Activated CD8-positive, alpha-beta T cell treated with anti-CD3 and anti-CD28 coated beads for 36 hours (primary cell): ENCODE results near the gene AACS. TPM values are rescaled to one million over a fixed set of nuclear protein-coding genes. Genes with fewer than 3 reads are reported as not detected.

Source experiments
- ATAC-seq: fragments of 200-7000 bp; cut with Tn5 transposase; one replicate; pipeline ENCODE4 v1.10.0; 2021; ENCODE audit warnings: mild to moderate bottlenecking, moderate library complexity
- CTCF ChIA-PET: fragments of 350-600 bp; sonication (Branson Sonifier 250); formaldehyde crosslinking; loops from one replicate; lab custom pipeline; 2021; ENCODE audit warnings: antibody characterized with exemption; lab: Charles Lee
- POLR2A ChIA-PET: fragments of 350-600 bp; sonication (Branson Sonifier 250); formaldehyde crosslinking; loops from one replicate; lab custom pipeline; 2021; ENCODE audit warnings: antibody characterized with exemption; lab: Charles Lee
- DNase-seq: peaks from one replicate; pipeline ENCODE4 v3.0.0-alpha.2; 2020
- H3K27ac Mint-ChIP-seq: one replicate; pipeline ENCODE4 v1.8.0; 2021; ENCODE audit warnings: mild to moderate bottlenecking, mixed read lengths
- H3K27me3 Mint-ChIP-seq: one replicate; pipeline ENCODE4 v1.8.0; 2021; ENCODE audit warnings: mixed read lengths
- H3K36me3 Mint-ChIP-seq: one replicate; pipeline ENCODE4 v1.8.0; 2021; ENCODE audit warnings: low read depth, mixed read lengths
- H3K4me1 Mint-ChIP-seq: one replicate; pipeline ENCODE4 v1.8.0; 2021; ENCODE audit warnings: low read depth, mixed read lengths
- H3K4me3 Mint-ChIP-seq: one replicate; pipeline ENCODE4 v1.8.0; 2021; ENCODE audit warnings: mild to moderate bottlenecking, moderate library complexity, mixed read lengths
- H3K9me3 Mint-ChIP-seq: one replicate; pipeline ENCODE4 v1.8.0; 2021; ENCODE audit warnings: mixed read lengths
- CTCF ChIP-seq: fragments of 200-600 bp; IDR thresholded peaks from one replicate; pipeline ENCODE4 v1.8.0; 2022; ENCODE audit warnings: antibody characterized with exemption, mild to moderate bottlenecking
- intact Hi-C: fragments of 100-400 bp; cut with micrococcal nuclease; formaldehyde crosslinking; loops from one replicate; pipeline ENCODE4 v1.10.0; 2022
- total RNA-seq, 2 experiments: library from RNA; stranded (reverse); gene quantifications; one replicate each; pipeline ENCODE4 v1.2.3, GENCODE V29; 2021

Gene AACS
- total RNA-seq, 2 experiments from 2014 or later, result 15.7 to 17.6 TPM

DNA sequence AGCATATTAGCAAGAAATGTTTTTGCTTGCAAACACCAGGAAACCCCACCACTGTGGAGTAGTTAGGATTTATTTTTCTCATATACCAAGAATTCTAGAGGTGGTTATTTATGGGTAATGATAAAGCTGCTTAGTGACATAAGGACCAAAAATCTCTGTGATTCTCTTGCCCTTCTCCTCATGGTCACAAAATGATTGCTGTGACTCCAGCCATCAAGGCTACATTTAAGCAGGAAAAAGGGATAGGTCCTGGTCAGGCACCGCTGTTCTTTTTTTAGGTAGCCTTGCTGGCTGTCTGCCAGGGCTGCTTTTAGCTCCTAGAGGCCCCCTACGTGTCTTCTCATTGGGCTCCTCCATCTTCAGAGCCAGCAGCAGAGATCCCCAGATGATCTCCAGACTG is 104.2 kb downstream of the AACS start:
- Mint-ChIP-seq H3K36me3 (no peaks in the 10 kb centered on the region), H3K4me3 (no peak overlapping the region), H3K4me1 (no peaks in the 10 kb centered on the region), H3K27ac (no peak overlapping the region), H3K27me3 (peaks cover 3% of the 10 kb centered on the region), H3K9me3 (no peaks in the 10 kb centered on the region)
- TF ChIP-seq CTCF, result no peak
- intact Hi-C loops, result no loop called here
- no peak for DNase-seq
- ChIA-PET CTCF (no interaction called here), POLR2A (no interaction called here)
- ATAC-seq, result no peak

- H3K4me3 Mint-ChIP-seq, result no peak overlapping the region
- POLR2A ChIA-PET, result no interaction called here
- no peak for TF ChIP-seq CTCF
- H3K4me1 Mint-ChIP-seq, result no peaks in the 10 kb centered on the region
- no peak overlapping the region for H3K27ac Mint-ChIP-seq
- ATAC-seq, result no peak
- H3K36me3 Mint-ChIP-seq, result no peaks in the 10 kb centered on the region
- intact Hi-C loops, result no loop called here
- peaks cover 3% of the 10 kb centered on the region for H3K27me3 Mint-ChIP-seq
- no peaks in the 10 kb centered on the region for H3K9me3 Mint-ChIP-seq
- DNase-seq, result no peak
- CTCF ChIA-PET, result no interaction called here
These were observed 104.6 kb downstream of the AACS start for GRCh38 chr12:125169870-125170269.

DNA sequence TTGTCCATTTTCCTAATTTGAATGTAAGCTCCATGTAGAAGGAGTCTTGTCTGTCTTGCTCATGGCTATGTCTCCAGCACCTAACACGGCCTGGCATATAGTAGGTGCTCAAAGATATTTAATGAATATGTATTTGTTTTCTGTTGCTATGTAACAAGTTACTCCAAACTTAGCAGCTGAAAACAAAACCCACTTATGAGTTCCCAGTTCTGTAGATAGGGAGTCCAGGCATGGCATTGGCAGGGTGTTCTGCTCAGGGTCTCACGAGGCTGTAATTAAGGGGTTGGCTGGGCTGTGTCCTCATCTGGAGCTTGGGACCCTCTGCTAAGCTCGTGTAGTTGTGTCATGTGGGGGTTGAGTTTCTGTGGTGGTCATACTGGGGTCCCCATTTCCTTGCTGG is 106.0 kb downstream of the AACS start:
- Mint-ChIP-seq H3K27ac (no peak overlapping the region), H3K27me3 (peaks cover under 1% of the 10 kb centered on the region), H3K4me1 (no peaks in the 10 kb centered on the region), H3K9me3 (no peaks in the 10 kb centered on the region), H3K36me3 (no peaks in the 10 kb centered on the region), H3K4me3 (no peak overlapping the region)
- ChIA-PET CTCF (no interaction called here), POLR2A (interaction anchor here (0.9 kb wide), 1 partner anchor 9 kb away, joined by 3 read pairs; no protein-coding TSS in a partner anchor)
- intact Hi-C loops, result no loop called here
- DNase-seq (no peak), ATAC-seq (no peak)
- no peak for TF ChIP-seq CTCF

- POLR2A ChIA-PET, result no interaction called here
These were observed 107.1 kb downstream of the AACS start for GRCh38 chr12:125172231-125172850.

More at GRCh38 chr12:125172231-125172850, 107.1 kb downstream of the AACS start:
- peaks cover 2% of the 10 kb centered on the region for H3K27me3 Mint-ChIP-seq
- intact Hi-C loops, result no loop called here
- TF ChIP-seq CTCF, result no peak
- no peaks in the 10 kb centered on the region for H3K4me1 Mint-ChIP-seq
- H3K27ac Mint-ChIP-seq, result no peak overlapping the region
- no peak overlapping the region for H3K4me3 Mint-ChIP-seq
- H3K9me3 Mint-ChIP-seq, result no peaks in the 10 kb centered on the region
- DNase-seq (no peak), ATAC-seq (no peak)
- CTCF ChIA-PET, result no interaction called here
- H3K36me3 Mint-ChIP-seq, result no peaks in the 10 kb centered on the region
